SK-N-SH (cell line): ENCODE data around the gene DCLK1. TPM values are rescaled to one million over a fixed set of nuclear protein-coding genes. Genes with fewer than 3 reads are reported as not detected.

ENCODE experiments used
- CTCF ChIA-PET: fragments of 300-600, 350-600 bp; formaldehyde crosslinking; extraction: SDS; loops from one replicate; lab custom pipeline; 2021; lab: Yijun Ruan, JAX
- POLR2A ChIA-PET: fragments of 350-600 bp; sonication (Branson Sonifier 250); formaldehyde crosslinking; extraction: SDS; loops from one replicate; lab custom pipeline; 2020; ENCODE audit warnings: antibody characterized with exemption, inconsistent platforms; lab: Yijun Ruan, JAX
- DNase-seq: peaks from one replicate; pipeline ENCODE4 v3.0.0; 2012
- H2AFZ ChIP-seq: fragments of 200-600 bp; sonication (generic); 2 replicates; pipeline ENCODE4 v1.8.1; 2016; ENCODE audit warnings: antibody characterized with exemption, mild to moderate bottlenecking, low read depth
- H3F3A ChIP-seq: fragments of 200-600 bp; sonication (generic); replicated peaks from 2 replicates; pipeline ENCODE3; 2016; ENCODE audit warnings: antibody characterized with exemption, mild to moderate bottlenecking; ENCODE audit not compliant: insufficient read depth
- H3K27ac ChIP-seq, 2 experiments: fragments of 200-500 bp in 1 of 2; fragments of 200-600 bp in 1 of 2; sonication (Bioruptor generic) in 1 of 2; sonication (generic), shearing (Covaris generic) in 1 of 2; 2 replicates each; pipeline versions ENCODE4 v1.5.1 to v1.6.1; 2014 to 2016; ENCODE audit warnings: low read depth in 2 of 2, inconsistent platforms in 1 of 2, low read length in 1 of 2, mild to moderate bottlenecking in 1 of 2, mixed read lengths in 1 of 2
- H3K27me3 ChIP-seq: fragments of 200-600 bp; sonication (generic), shearing (Covaris generic); 2 replicates; pipeline ENCODE4 v1.6.1; 2016; ENCODE audit warnings: mixed run types; ENCODE audit not compliant: insufficient read depth
- H3K36me3 ChIP-seq, 2 experiments: fragments of 200-500 bp in 1 of 2; fragments of 200-600 bp in 1 of 2; sonication (Bioruptor generic) in 1 of 2; sonication (generic) in 1 of 2; replicated peaks in 1 of 2; 2 replicates each; pipeline versions ENCODE3 to v1.5.1; 2014 to 2016; ENCODE audit warnings: low read length in 1 of 2, mild to moderate bottlenecking in 1 of 2; ENCODE audit not compliant: insufficient read depth in 2 of 2, control insufficient read depth in 1 of 2
- H3K4me1 ChIP-seq, 2 experiments: fragments of 200-500 bp in 1 of 2; fragments of 200-600 bp in 1 of 2; sonication (Bioruptor generic) in 1 of 2; sonication (generic), shearing (Covaris generic) in 1 of 2; 2 replicates each; pipeline versions ENCODE4 v1.5.1 to v1.6.1; 2014 to 2016; ENCODE audit warnings: low read depth in 1 of 2, low read length in 1 of 2, mixed run types in 1 of 2; ENCODE audit not compliant: insufficient read depth in 2 of 2, control insufficient read depth in 1 of 2
- H3K4me2 ChIP-seq: fragments of 200-600 bp; sonication (generic), shearing (Covaris generic); 2 replicates; pipeline ENCODE4 v1.6.1; 2017; ENCODE audit warnings: mixed run types
- H3K4me3 ChIP-seq, 2 experiments: fragments of 200-500 bp in 1 of 2; fragments of 200-600 bp in 1 of 2; sonication (Bioruptor generic) in 1 of 2; sonication (generic), shearing (Covaris generic) in 1 of 2; 2 replicates each; pipeline versions ENCODE4 v1.5.1 to v1.8.1; 2014 to 2016; ENCODE audit warnings: low read depth in 2 of 2, inconsistent platforms in 1 of 2, low read length in 1 of 2, mild to moderate bottlenecking in 1 of 2, mixed read lengths in 1 of 2, moderate library complexity in 1 of 2
- H3K79me2 ChIP-seq: fragments of 200-600 bp; sonication (generic); 2 replicates; pipeline ENCODE4 v1.8.1; 2017; ENCODE audit warnings: mild to moderate bottlenecking; ENCODE audit not compliant: insufficient read depth
- H3K9ac ChIP-seq: fragments of 200-600 bp; sonication (generic); 2 replicates; pipeline ENCODE4 v1.6.1; 2017; ENCODE audit warnings: mixed run types
- H3K9me2 ChIP-seq: fragments of 200-600 bp; sonication (generic); 2 replicates; pipeline ENCODE4 v1.6.1; 2017; ENCODE audit warnings: mixed run types
- H3K9me3 ChIP-seq: fragments of 200-600 bp; sonication (generic); 2 replicates; pipeline ENCODE4 v1.6.1; 2017; ENCODE audit warnings: mixed run types, mild to moderate bottlenecking, moderate library complexity
- H4K20me1 ChIP-seq: fragments of 200-600 bp; sonication (generic); 2 replicates; pipeline ENCODE4 v1.6.1; 2017; ENCODE audit warnings: mild to moderate bottlenecking, mixed run types; ENCODE audit not compliant: insufficient read depth
- CHD2 ChIP-seq: fragments of 150-350 bp; IDR thresholded peaks from 2 replicates; pipeline ENCODE4 v1.6.1; 2018; ENCODE audit warnings: low read length; ENCODE audit not compliant: partially characterized antibody
- ELF1 ChIP-seq: IDR thresholded peaks from 2 replicates; pipeline ENCODE4 v1.4.0; 2012
- EP300 ChIP-seq, 2 experiments: IDR thresholded peaks; 2 replicates each; pipeline versions ENCODE4 v1.4.0 to v1.6.1; 2012; ENCODE audit warnings: borderline replicate concordance in 1 of 2, low read depth in 1 of 2, low read length in 1 of 2
- FOSL2 ChIP-seq: IDR thresholded peaks from 2 replicates; pipeline ENCODE4 v1.4.0; 2012; ENCODE audit warnings: low read depth, mild to moderate bottlenecking, moderate library complexity, borderline replicate concordance
- GABPA ChIP-seq: IDR thresholded peaks from 2 replicates; pipeline ENCODE4 v1.4.0; 2012; ENCODE audit warnings: low read depth, mild to moderate bottlenecking
- GATA2 ChIP-seq: sonication (generic); formaldehyde crosslinking; IDR thresholded peaks from 2 replicates; pipeline ENCODE4 v1.5.0; 2020; ENCODE audit warnings: mild to moderate bottlenecking, missing genetic modification reagents
- MXI1 ChIP-seq: IDR thresholded peaks from 2 replicates; pipeline ENCODE4 v1.6.1; 2012; ENCODE audit warnings: mild to moderate bottlenecking, low read depth, low read length, improper control_type of control experiment
- NFIC ChIP-seq: IDR thresholded peaks from 2 replicates; pipeline ENCODE4 v1.4.0; 2012; ENCODE audit warnings: borderline replicate concordance
- POLR2AphosphoS5 ChIP-seq: IDR thresholded peaks from 2 replicates; pipeline ENCODE4 v1.6.1; 2012; ENCODE audit warnings: low read depth, low read length
- REST ChIP-seq: IDR thresholded peaks from 2 replicates; pipeline ENCODE4 v1.6.1; 2012; ENCODE audit warnings: mild to moderate bottlenecking, low read depth, low read length, moderate library complexity
- RXRA ChIP-seq: IDR thresholded peaks from 2 replicates; pipeline ENCODE4 v1.4.0; 2012; ENCODE audit warnings: low read depth, mild to moderate bottlenecking, borderline replicate concordance
- TAF1 ChIP-seq: IDR thresholded peaks from 2 replicates; pipeline ENCODE4 v1.6.1; 2012; ENCODE audit warnings: low read depth, mild to moderate bottlenecking, low read length, moderate library complexity, borderline replicate concordance
- TCF12 ChIP-seq: IDR thresholded peaks from 2 replicates; pipeline ENCODE4 v1.4.0; 2012
- TEAD4 ChIP-seq: IDR thresholded peaks from 2 replicates; pipeline ENCODE4 v1.4.0; 2012; ENCODE audit warnings: mild to moderate bottlenecking, borderline replicate concordance; ENCODE audit not compliant: insufficient read depth
- WGBS: methylation state at CpG from one replicate; pipeline ENCODE4 v1.1.6; 2017; ENCODE audit warnings: low lambda C conversion rate; 5-methylcytosine and 5-hydroxymethylcytosine counted together
- polyA plus RNA-seq, 3 experiments: library from polyadenylated mRNA; depleted of rRNA; stranded (reverse); fragments of >200 nt; gene quantifications; 2 replicates each; pipeline ENCODE4 v1.2.3, GENCODE V29; 2012

DCLK1 gene
- polyA plus RNA-seq, 1 of the 3 experiments (the other 2 are of a cell fraction): 1.1 TPM

- Histone ChIP-seq H3K4me2 (no peak overlapping the region), H2AFZ (no peak overlapping the region), H3K79me2 (no peaks in the 10 kb centered on the region), H3K4me1 (no peaks in the 10 kb centered on the region), H3K27ac (no peak overlapping the region), H3K4me3 (no peak overlapping the region), H3K27me3 (no peaks in the 10 kb centered on the region), H3K9ac (no peak overlapping the region), H3K9me3 (no peaks in the 10 kb centered on the region), H3K36me3 (no peaks in the 10 kb centered on the region), H3F3A (no peaks in the 10 kb centered on the region), H3K9me2 (no peaks in the 10 kb centered on the region), H4K20me1 (no peaks in the 10 kb centered on the region)
- DNase-seq: no peak
- ChIA-PET CTCF (no interaction called here), POLR2A (no interaction called here)
- WGBS: 94% methylated on average over 12 of the region's 12 CpGs
- TF ChIP-seq TEAD4 (no peak), FOSL2 (no peak), TCF12 (no peak), ELF1 (no peak)
Measured at GRCh38 chr13:35824395-35824794, 306.8 kb downstream of the DCLK1 start.

GRCh38 chr13:35822666-35823065 is 308.5 kb downstream of the DCLK1 start:
- no peaks in the 10 kb centered on the region for H4K20me1 ChIP-seq
- no peak overlapping the region for H3K9ac ChIP-seq
- no peaks in the 10 kb centered on the region for H3K9me2 ChIP-seq
- H3K27me3 ChIP-seq: no peaks in the 10 kb centered on the region
- H3K4me1 ChIP-seq: peaks cover 0 to 2% of the 10 kb centered on the region in 2 experiments; a peak in 1 of 4 replicates
- CTCF ChIA-PET: interaction anchor here (0.6 to 1.4 kb wide), 6 partner anchors 12 to 613 kb away, joined by 3 to 4 read pairs (median 3); no protein-coding TSS in a partner anchor
- H3K27ac ChIP-seq: no peak overlapping the region
- no peak overlapping the region for H2AFZ ChIP-seq
- H3K9me3 ChIP-seq: no peaks in the 10 kb centered on the region
- DNase-seq: no peak
- no peak overlapping the region for H3K4me3 ChIP-seq
- no peaks in the 10 kb centered on the region for H3K36me3 ChIP-seq
- no peaks in the 10 kb centered on the region for H3F3A ChIP-seq
- no peaks in the 10 kb centered on the region for H3K79me2 ChIP-seq
- no peak for TF ChIP-seq EP300 (IDR thresholded peaks at IDR 0.05; ENCODE audit: borderline replicate concordance in 1 of 2, low read depth in 1 of 2, low read length in 1 of 2)
- no peak for TF ChIP-seq NFIC
- TF ChIP-seq CHD2: no peak
- no peak for TF ChIP-seq POLR2AphosphoS5
- no peak for TF ChIP-seq TCF12
- no peak for TF ChIP-seq TAF1
- TF ChIP-seq GATA2 (CRISPR knock-in tag): no peak
- no peak for TF ChIP-seq RXRA
- TF ChIP-seq MXI1: no peak
- no peak for TF ChIP-seq GABPA
- no peak for TF ChIP-seq REST
- H3K4me2 ChIP-seq: no peak overlapping the region
- WGBS: 93% methylated on average over 7 of the region's 7 CpGs
- POLR2A ChIA-PET: no interaction called here
